MM.1S (cell line): ENCODE data around the gene KRTAP4-2.

Experiments
- DNase-seq: peaks from one replicate; pipeline ENCODE4 v3.0.0-alpha.2; 2015
- H2AFZ ChIP-seq: fragments of 300-600 bp; sonication (generic); 2 replicates; pipeline ENCODE4 v1.6.0; 2016; ENCODE audit warnings: antibody characterized with exemption, low read length
- H3F3A ChIP-seq: fragments of 300-600 bp; sonication (generic); 2 replicates; pipeline ENCODE4 v1.6.1; 2016; ENCODE audit warnings: mild to moderate bottlenecking, antibody characterized with exemption, low read length, moderate library complexity, mixed read lengths; ENCODE audit not compliant: insufficient read depth
- H3K27ac ChIP-seq: fragments of 300-600 bp; sonication (generic); 2 replicates; pipeline ENCODE4 v1.5.1; 2016; ENCODE audit warnings: mild to moderate bottlenecking, low read length
- H3K27me3 ChIP-seq: fragments of 300-600 bp; sonication (generic); replicated peaks from 2 replicates; pipeline ENCODE4 v1.6.0; 2016; ENCODE audit warnings: low read length; ENCODE audit not compliant: insufficient read depth
- H3K36me3 ChIP-seq: fragments of 300-600 bp; sonication (generic); replicated peaks from 2 replicates; pipeline ENCODE4 v1.6.1; 2016; ENCODE audit warnings: mild to moderate bottlenecking, low read length, mixed read lengths; ENCODE audit not compliant: insufficient read depth
- H3K4me1 ChIP-seq: fragments of 300-600 bp; sonication (generic); 2 replicates; pipeline ENCODE4 v1.6.1; 2016; ENCODE audit warnings: low read length, mixed read lengths
- H3K4me2 ChIP-seq: fragments of 300-600 bp; sonication (generic); 2 replicates; pipeline ENCODE4 v1.6.0; 2016; ENCODE audit warnings: low read depth, low read length
- H3K4me3 ChIP-seq: fragments of 300-600 bp; sonication (generic); 2 replicates; pipeline ENCODE4 v1.5.1; 2016; ENCODE audit warnings: low read length, mixed read lengths
- H3K79me2 ChIP-seq: fragments of 300-600 bp; sonication (generic); 2 replicates; pipeline ENCODE4 v1.6.1; 2016; ENCODE audit warnings: mixed run types, low read length, mixed read lengths
- H3K9ac ChIP-seq: fragments of 300-600 bp; sonication (generic); 2 replicates; pipeline ENCODE4 v1.6.1; 2016; ENCODE audit warnings: low read length, mixed read lengths
- H3K9me2 ChIP-seq: fragments of 300-600 bp; sonication (generic); replicated peaks from 2 replicates; pipeline ENCODE4 v1.6.1; 2016; ENCODE audit warnings: mild to moderate bottlenecking, low read length, mixed read lengths; ENCODE audit not compliant: insufficient read depth
- H3K9me3 ChIP-seq: fragments of 300-600 bp; sonication (generic); replicated peaks from 2 replicates; pipeline ENCODE4 v1.6.1; 2016; ENCODE audit warnings: mild to moderate bottlenecking, low read length, mixed read lengths; ENCODE audit not compliant: insufficient read depth
- H4K20me1 ChIP-seq: fragments of 300-600 bp; sonication (generic); 2 replicates; pipeline ENCODE4 v1.6.1; 2016; ENCODE audit warnings: mild to moderate bottlenecking, low read length, moderate library complexity, mixed read lengths; ENCODE audit not compliant: insufficient read depth
- CTCF ChIP-seq: fragments of 300-600 bp; sonication (generic); IDR thresholded peaks from 2 replicates; pipeline ENCODE4 v1.5.1; 2016; ENCODE audit warnings: antibody characterized with exemption, low read length, mixed read lengths
- EZH2 ChIP-seq: fragments of 300-600 bp; sonication (generic); optimal IDR thresholded peaks from 2 replicates; pipeline ENCODE3; 2017; ENCODE audit warnings: low read depth, mild to moderate bottlenecking, antibody characterized with exemption, low read length, mixed read lengths
- EZH2phosphoT487 ChIP-seq: fragments of 300-600 bp; sonication (generic); IDR thresholded peaks from 2 replicates; pipeline ENCODE4 v1.6.1; 2018; ENCODE audit warnings: antibody characterized with exemption, low read length

KRTAP4-2 gene

GRCh38 chr17:41145261-41145660, 32.8 kb downstream of the KRTAP4-2 start:
- DNase-seq = no peak
- Histone ChIP-seq H2AFZ (no peak overlapping the region), H3K9me2 (no peaks in the 10 kb centered on the region), H3K4me3 (no peak overlapping the region), H3K4me1 (no peaks in the 10 kb centered on the region), H3K9me3 (no peaks in the 10 kb centered on the region), H3K36me3 (no peaks in the 10 kb centered on the region), H3K9ac (no peak overlapping the region), H4K20me1 (no peaks in the 10 kb centered on the region), H3K79me2 (no peaks in the 10 kb centered on the region), H3K27ac (no peak overlapping the region), H3K4me2 (no peak overlapping the region), H3K27me3 (no peaks in the 10 kb centered on the region), H3F3A (no peaks in the 10 kb centered on the region)
- TF ChIP-seq EZH2phosphoT487 (no peak), CTCF (no peak), EZH2 (no peak)

GRCh38 chr17:41144846-41145245, 33.2 kb downstream of the KRTAP4-2 start:
- no peaks in the 10 kb centered on the region for H3K4me1 ChIP-seq
- H3F3A ChIP-seq = no peaks in the 10 kb centered on the region
- H3K9me3 ChIP-seq = no peaks in the 10 kb centered on the region
- H3K9ac ChIP-seq = no peak overlapping the region
- no peaks in the 10 kb centered on the region for H4K20me1 ChIP-seq
- no peaks in the 10 kb centered on the region for H3K9me2 ChIP-seq
- H3K4me2 ChIP-seq = no peak overlapping the region
- no peaks in the 10 kb centered on the region for H3K36me3 ChIP-seq
- H2AFZ ChIP-seq = no peak overlapping the region
- TF ChIP-seq EZH2 (no peak), EZH2phosphoT487 (no peak), CTCF (no peak)
- no peak for DNase-seq
- no peak overlapping the region for H3K4me3 ChIP-seq
- H3K27me3 ChIP-seq = no peaks in the 10 kb centered on the region
- no peak overlapping the region for H3K27ac ChIP-seq
- no peaks in the 10 kb centered on the region for H3K79me2 ChIP-seq

- Histone ChIP-seq H3K27ac (no peak overlapping the region), H3K9me2 (no peaks in the 10 kb centered on the region), H3K9me3 (no peaks in the 10 kb centered on the region), H3K4me1 (no peaks in the 10 kb centered on the region), H3K36me3 (no peaks in the 10 kb centered on the region), H3F3A (no peaks in the 10 kb centered on the region), H3K4me2 (no peak overlapping the region), H3K4me3 (no peak overlapping the region), H3K9ac (no peak overlapping the region), H3K79me2 (no peaks in the 10 kb centered on the region), H4K20me1 (no peaks in the 10 kb centered on the region), H2AFZ (no peak overlapping the region), H3K27me3 (no peaks in the 10 kb centered on the region)
- no peak for DNase-seq
- no peak for TF ChIP-seq EZH2phosphoT487
- no peak for TF ChIP-seq CTCF
- no peak for TF ChIP-seq EZH2
Observed at GRCh38 chr17:41141361-41141760, 36.7 kb downstream of the KRTAP4-2 start.
